Inferior parietal cortex (tissue), 1 donor: ENCODE results near the gene THOC1.
A peak's percentile ranks its signal among the peaks of the same experiment; 100 is the strongest.
"Not testable (repeated sequence)": the region's sequence is repeated elsewhere in the genome, so short reads cannot be mapped to it uniquely, and the experiment has no call there.

Experiments
- DNase-seq: peaks from one replicate; pipeline ENCODE4 v3.0.0-alpha.2; 2016; ENCODE audit errors: extremely low spot score

The THOC1 gene, protein sequence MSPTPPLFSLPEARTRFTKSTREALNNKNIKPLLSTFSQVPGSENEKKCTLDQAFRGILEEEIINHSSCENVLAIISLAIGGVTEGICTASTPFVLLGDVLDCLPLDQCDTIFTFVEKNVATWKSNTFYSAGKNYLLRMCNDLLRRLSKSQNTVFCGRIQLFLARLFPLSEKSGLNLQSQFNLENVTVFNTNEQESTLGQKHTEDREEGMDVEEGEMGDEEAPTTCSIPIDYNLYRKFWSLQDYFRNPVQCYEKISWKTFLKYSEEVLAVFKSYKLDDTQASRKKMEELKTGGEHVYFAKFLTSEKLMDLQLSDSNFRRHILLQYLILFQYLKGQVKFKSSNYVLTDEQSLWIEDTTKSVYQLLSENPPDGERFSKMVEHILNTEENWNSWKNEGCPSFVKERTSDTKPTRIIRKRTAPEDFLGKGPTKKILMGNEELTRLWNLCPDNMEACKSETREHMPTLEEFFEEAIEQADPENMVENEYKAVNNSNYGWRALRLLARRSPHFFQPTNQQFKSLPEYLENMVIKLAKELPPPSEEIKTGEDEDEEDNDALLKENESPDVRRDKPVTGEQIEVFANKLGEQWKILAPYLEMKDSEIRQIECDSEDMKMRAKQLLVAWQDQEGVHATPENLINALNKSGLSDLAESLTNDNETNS

GRCh38 chr18:267688-268552 lies at the start of gene THOC1:
Gene THOC1 (minus strand): TSS chr18:268047. CDS start chr18:268019, 28 bp downstream.
- peak; percentile 94 for DNase-seq

- no peak for DNase-seq
These were observed 49.8 kb upstream of the THOC1 start for GRCh38 chr18:317618-318017.

GRCh38 chr18:316393-316792 lies 48.5 kb upstream of the THOC1 start:
- DNase-seq = no peak

GRCh38 chr18:313931-314330 lies 46.1 kb upstream of the THOC1 start:
- DNase-seq = no peak

DNA sequence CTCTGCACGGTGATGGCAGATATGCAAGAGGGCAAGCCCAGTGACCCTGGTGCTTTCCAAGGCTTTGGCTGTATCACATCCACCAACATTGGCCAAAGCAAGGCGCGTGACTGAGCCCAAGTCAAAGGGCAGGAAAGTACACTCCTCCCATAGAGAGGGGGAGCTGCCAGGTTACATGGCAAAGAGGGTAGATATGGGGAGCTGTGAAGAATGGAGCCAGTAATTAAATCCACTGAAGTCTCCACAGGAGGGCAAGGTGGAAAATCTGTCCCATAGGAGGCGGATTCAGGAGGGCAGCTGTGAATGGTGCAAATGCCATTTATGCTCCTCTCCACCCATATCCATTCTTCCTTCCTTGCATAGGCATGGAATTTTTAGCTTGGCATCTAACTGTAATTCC lies 44.6 kb upstream of the THOC1 start:
- no peak for DNase-seq

DNA sequence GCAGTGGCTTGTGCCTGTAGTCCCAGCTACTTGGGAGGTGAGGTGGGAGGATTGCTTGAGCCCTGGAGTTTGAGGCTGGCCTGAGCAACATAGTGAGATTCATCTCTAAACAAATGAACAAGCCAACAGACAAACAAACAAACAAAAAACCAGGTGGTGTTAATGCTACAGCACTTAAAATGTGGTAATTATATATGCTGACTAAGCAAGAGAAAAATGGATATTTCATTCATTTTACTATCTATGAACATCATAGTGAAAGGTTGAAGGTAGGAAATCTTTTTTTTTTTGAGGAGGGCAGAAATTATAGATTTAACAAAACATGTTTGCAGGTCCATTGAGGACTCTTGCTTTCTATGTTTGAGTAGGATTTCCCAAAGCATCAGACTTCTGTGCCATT lies 42.2 kb upstream of the THOC1 start:
- no peak for DNase-seq

- not testable (repeated sequence) for DNase-seq
These were observed 40.2 kb upstream of the THOC1 start for GRCh38 chr18:308086-308485.

DNA sequence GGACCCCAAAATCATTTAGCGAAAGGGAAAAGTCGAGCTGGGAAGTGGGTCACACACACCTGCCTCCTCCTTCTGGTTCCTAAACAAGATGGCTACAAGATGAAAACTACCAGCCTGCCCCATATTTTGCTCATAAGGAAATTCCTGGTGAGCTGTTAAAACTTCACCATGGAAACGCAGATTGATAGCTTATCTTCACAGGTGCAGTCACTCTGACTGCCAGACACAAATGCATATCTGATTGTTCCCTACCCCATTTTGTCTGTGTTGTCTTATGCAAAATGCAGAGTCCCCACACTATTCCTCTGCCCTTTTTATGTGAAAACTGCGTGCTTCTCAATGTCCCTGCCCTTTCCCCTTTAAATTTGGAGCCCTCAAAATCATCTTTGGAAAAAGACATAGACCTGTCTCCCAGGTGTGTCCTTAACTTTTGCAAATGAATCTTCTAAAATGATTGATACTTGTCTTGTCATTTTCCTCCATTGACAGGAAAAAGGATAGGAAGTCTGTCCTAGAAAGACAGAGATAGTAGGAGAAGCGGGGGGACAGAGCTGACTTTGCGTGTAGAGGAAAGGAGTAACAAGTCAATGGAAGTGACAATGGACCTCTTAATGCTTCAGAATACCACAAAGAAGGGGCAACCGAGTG lies 38.9 kb upstream of the THOC1 start:
- no peak for DNase-seq

GRCh38 chr18:305003-305501 lies 37.2 kb upstream of the THOC1 start:
- no peak for DNase-seq

DNA sequence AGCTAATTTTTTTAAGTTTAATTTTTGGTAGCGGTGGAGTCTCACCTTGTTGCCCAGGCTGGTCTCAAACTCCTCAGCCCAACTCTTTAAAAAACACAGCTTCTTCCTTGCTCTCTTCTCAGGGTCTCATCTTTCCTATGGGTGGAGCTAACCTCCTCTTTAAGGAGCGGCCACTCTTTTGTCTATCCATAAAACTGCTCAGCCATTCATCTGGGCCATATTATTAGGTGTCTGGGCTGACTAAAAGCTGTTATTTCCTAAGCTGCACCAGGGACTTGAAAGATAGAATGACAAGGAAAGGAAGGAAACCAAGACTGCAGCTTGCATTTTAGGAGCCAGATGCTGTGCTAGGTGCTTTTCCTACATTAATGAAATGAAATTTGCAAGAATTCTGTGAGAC lies 35.8 kb upstream of the THOC1 start:
- DNase-seq = no peak

DNA sequence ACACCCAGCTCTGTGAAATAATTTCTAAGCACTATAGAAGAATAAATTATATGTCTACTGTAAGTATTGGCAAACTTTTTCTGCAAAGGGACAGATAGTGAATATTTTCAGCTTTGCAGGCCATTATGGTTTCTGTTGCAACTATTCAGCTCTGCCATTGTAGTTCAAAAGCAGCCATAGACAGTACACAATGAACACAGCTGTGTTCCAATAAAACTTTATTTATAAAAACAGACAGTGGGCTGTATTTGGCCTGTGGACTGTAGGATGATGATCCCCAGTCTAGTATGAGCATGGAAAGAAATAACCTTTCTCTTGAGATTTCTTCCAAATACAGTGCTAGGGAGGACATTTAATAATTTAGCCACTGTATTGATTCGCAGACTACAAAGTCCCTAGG lies 35.2 kb upstream of the THOC1 start:
- no peak for DNase-seq

DNA sequence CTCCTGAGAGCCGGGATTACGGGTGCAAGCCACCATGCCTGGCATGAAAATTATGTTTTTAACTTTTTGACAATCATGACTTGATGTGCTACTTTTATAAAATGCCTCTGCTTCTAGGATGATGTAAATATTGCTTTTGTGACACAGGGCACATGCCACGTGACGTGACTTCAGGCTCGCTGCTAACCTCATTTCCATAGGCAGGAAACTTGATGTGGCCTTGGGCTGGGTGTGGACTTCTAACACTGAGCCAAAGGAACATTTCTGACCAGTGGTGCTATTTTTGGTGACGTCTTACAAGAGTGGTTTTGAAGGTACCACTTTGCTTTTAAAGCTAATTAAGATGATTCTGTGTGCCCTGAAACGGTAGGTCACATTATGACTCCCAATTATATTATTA lies 34.2 kb upstream of the THOC1 start:
- no peak for DNase-seq

GRCh38 chr18:297936-298335 lies 30.1 kb upstream of the THOC1 start:
- no peak for DNase-seq

DNA sequence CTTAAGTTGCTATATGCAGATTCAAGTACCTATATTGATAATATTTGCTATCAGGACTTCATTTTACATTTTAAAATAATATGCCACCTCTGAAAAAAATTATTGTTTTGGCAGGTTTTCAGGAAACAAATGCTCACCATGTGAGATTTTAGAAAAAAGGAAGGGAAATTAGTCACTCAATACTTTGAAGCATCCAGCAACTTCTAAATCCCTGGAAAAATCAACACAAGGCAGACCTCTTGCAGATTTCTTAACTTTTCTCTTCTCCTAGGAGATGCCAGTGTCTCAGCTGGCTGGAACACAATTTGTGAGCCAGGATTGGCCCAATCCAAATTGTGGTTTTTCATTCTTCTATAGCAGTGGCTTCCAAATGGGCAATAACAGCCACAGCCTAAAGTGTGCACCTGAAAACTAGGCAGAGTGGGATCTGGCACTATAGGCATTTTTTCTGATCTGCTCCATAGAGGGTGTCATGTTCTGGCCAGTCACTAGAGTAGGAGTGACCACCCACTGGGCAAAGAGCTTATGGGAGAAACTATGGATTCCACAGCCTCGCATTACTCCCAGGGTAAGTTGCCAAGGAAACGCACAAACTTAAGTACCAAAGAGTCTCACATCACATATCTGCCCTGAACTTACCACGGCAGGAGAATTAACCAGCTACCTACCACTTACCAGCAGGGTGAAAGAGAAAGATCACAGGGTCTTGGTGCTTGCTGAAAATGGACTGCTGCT lies 28.1 kb upstream of the THOC1 start:
- no peak for DNase-seq

DNA sequence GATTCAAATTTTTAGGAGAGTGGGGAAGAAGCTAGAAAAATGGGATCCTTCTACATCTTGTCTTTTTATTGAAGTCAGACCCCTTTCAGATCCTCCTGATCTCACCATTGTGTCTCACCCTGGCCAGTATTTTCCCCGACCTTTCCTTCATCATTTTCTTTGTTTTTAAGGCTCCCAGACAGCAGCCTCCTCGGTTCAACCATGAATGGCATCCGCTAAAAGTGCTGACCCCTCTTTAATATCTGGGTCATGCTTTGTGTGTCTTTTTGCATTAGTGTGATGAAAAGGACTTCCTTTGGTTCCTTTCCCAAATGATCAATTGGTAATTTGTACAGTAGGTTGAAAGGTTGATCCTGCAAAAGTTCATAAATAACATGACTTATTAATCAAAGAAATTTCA lies 26.7 kb upstream of the THOC1 start:
- no peak for DNase-seq

DNA sequence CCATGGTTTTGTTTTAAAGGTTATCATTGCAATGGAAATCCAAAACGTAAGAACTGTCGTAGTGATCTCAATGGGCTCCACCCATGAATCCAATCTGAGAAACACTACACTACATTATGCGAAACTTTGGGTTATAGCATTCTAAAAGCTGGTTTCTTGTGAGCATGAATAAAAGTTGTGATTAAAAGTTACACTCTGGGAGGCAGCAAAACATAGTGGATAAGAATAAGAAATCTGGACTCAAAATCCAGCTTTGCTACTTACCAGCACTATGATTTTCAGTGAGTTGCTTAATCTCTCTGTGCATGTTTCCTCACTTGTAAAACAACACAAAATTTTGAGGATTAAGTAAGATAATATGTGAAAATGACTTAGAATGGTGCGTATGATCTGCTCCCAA lies 25.7 kb upstream of the THOC1 start:
- DNase-seq = no peak

- DNase-seq = no peak
These were observed 24.4 kb upstream of the THOC1 start for GRCh38 chr18:292271-292670.

GRCh38 chr18:289970-290369 lies 22.1 kb upstream of the THOC1 start:
- not testable (repeated sequence) for DNase-seq

DNA sequence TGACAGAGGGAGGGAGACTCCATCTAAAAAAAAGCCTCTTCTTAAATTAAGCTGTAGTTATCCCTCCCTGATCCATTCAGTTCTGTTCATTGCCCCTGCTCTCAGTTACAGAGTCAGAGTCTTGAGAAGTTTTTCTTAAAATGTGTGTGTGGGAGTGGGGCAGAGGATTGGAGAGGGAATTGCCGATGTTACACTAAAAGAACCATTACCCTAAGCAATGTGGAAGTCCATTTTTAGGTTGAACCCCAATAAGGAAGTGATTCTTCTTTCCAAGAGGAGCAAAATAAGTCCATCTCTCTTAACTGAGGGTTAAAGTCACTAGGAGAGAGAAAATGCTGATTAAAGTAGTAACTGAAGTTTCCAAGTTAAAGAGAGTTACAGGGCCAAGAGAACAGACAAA lies 21.2 kb upstream of the THOC1 start:
- no peak for DNase-seq

DNA sequence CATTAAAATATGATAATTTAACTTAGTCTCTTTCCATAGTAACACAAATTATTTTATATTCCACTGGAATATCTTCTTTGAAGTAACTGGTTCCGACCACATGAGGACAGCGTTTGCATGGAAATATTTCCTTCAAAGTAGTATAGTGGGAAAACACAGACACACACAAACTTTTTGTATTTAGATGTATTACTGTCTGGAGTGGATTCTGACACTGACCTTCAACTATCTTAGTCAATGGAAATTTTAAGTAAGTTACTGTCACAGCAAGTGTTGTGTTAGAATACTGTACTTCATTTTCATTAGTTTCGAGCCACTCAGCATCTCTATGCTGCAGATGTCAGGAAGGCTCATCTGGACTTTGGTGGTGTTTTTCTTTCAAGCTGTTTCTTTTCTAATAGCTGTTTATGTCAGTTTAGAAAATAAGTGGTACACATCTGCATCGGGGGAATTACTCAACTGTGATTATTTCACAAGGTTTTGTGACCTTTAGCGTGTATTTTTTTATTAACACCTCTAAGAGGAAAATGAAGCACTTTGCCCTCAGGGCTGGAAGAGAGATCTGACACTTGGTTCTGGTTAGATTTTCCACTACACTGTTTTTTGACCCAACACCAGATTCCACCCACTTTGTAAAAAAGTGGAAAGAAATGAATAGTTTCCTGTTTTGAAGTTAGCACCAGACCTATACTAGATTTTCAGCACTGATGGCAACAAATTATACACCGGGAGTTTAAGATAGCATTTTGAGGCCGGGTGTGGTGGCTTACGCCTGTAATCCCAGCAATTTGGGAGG lies 18.9 kb upstream of the THOC1 start:
- peak; percentile 60 for DNase-seq
